Stromal cell of bone marrow (primary cell): ENCODE results near the gene PPP1R12C.

Source experiments
- DNase-seq: peaks from one replicate; pipeline ENCODE4 v3.0.0-alpha.2; 2012; ENCODE audit warnings: low read depth

The PPP1R12C gene

DNA sequence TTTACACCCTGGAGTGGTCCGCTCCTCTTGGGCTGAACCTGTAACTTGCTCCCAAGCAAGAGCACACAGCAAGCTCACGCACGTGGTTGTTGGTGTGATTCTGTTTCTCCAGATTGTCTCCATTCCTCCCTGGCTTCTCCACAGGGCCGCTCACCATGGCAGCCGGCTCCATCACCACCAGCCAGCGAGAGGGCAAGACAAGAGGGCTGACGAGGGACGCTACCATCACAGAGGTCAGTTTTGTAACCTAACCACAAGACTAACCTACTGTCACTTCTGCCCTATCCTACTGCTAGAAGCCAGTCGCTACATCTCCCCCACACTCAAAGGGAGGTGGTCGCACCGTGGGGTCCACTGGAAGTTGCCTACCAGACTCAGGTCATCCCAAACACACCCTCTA lies 74.7 kb downstream of the PPP1R12C start:
- DNase-seq, result no peak

DNA sequence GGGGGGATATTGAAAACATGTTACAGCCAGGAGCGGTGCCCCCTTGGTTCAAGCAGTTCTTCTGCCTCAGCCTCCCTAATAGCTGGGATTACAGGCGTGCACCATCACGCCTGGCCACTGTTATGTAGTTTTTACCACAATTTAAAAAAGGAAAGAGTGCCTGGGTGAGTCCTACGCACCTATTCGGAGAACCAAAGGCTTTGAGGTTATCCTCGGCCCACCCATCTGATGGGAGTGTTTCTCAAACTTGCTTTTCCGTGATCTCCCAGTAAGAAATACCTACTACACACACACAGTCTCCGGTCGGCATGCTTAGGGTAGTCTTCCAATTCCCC lies 75.1 kb downstream of the PPP1R12C start:
- DNase-seq, result no peak

DNA sequence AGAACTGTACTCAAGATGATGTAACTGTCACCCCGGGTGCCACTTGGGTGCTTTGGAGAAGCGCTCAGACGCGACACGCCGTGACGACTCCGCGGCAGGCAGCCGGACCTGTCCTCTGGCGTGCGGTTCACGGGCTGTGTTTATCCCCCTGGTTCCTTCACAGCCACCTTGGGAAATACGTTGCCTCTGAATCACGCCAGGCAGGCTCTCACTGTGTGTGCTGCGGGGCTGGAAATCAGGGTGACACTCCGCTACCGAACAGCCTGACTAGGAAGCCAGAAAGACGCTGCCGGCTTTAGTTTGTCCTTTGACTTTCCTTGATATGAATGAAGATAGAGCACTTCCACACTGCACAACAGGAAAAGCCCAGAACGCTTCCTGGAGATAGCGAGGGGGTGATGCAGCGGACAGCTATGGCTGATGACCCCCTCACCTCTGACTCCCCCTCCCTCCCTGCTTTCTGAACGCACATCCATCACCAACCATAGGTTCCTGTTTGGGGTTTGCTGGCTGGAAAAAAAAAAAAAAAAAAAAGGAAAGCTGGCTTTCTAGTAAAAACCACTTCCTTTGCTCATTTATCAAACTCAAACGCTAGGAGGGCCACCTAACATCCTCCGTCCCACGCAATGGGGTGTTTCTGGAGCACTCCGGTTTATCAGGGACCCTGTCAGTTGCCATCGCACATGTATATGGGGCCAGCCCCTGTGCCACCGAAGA lies 75.7 kb downstream of the PPP1R12C start:
- no peak for DNase-seq

DNA sequence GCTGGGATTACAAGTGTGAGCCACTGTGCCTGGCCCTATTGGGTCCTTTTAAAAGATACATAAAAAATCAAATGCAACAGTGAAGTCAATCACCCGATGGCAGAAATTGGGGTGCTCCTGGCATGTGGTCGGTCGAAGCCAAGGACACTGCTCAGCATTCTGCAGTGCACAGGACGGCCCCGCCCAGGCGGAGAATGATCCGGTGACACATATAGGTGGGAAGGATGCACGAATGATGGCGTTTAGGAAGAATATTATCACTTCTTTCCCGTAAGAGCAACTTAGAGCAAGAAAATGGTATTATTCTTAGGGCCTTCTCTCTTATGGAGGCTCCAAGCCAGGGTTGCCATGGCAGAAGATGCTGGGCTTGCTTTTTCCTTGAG lies 76.2 kb downstream of the PPP1R12C start:
- no peak for DNase-seq
